Adipocyte (in vitro differentiated cells): ENCODE data around the gene IL1RAPL1.

Experiments used
- DNase-seq: peaks from one replicate; pipeline ENCODE4 v3.0.0-alpha.2; 2015; ENCODE audit warnings: low read depth
- H3K27me3 ChIP-seq: replicated peaks from 2 replicates; pipeline ENCODE4 v1.7.0; 2013; ENCODE audit warnings: mild to moderate bottlenecking, low read length, moderate library complexity; ENCODE audit not compliant: control insufficient read depth, insufficient read depth
- H3K36me3 ChIP-seq: 2 replicates; pipeline ENCODE4 v1.7.0; 2013; ENCODE audit warnings: low read length, mild to moderate bottlenecking, moderate library complexity; ENCODE audit not compliant: control insufficient read depth, insufficient read depth, severe bottlenecking
- H3K4me1 ChIP-seq: 2 replicates; pipeline ENCODE4 v1.7.0; 2013; ENCODE audit warnings: mild to moderate bottlenecking, low read length, moderate library complexity; ENCODE audit not compliant: control insufficient read depth, insufficient read depth
- H3K4me3 ChIP-seq: 2 replicates; pipeline ENCODE4 v1.7.0; 2013; ENCODE audit warnings: mild to moderate bottlenecking, low read length, moderate library complexity
- H3K9ac ChIP-seq: 2 replicates; pipeline ENCODE4 v1.7.0; 2013; ENCODE audit warnings: mild to moderate bottlenecking, low read length, moderate library complexity
- H3K9me3 ChIP-seq: 2 replicates; pipeline ENCODE4 v1.7.0; 2013; ENCODE audit warnings: mild to moderate bottlenecking, low read length, moderate library complexity; ENCODE audit not compliant: control insufficient read depth

Gene IL1RAPL1

GRCh38 chrX:29890004-29890403, 1302.8 kb downstream of the IL1RAPL1 start:
- no peak overlapping the region for H3K4me3 ChIP-seq
- H3K36me3 ChIP-seq = no peaks in the 10 kb centered on the region
- H3K9me3 ChIP-seq = no peaks in the 10 kb centered on the region
- H3K4me1 ChIP-seq = no peaks in the 10 kb centered on the region
- H3K27me3 ChIP-seq = no peaks in the 10 kb centered on the region
- peak; percentile 3 for DNase-seq
- H3K9ac ChIP-seq = no peak overlapping the region

- no peaks in the 10 kb centered on the region for H3K9me3 ChIP-seq
- no peaks in the 10 kb centered on the region for H3K36me3 ChIP-seq
- H3K27me3 ChIP-seq = no peaks in the 10 kb centered on the region
- H3K4me3 ChIP-seq = no peak overlapping the region
- DNase-seq = no peak
- no peaks in the 10 kb centered on the region for H3K4me1 ChIP-seq
- no peak overlapping the region for H3K9ac ChIP-seq
Observed at GRCh38 chrX:29890646-29891200, 1303.5 kb downstream of the IL1RAPL1 start.

- H3K4me1 ChIP-seq = no peaks in the 10 kb centered on the region
- H3K9me3 ChIP-seq = peaks cover 3% of the 10 kb centered on the region
- H3K4me3 ChIP-seq = no peak overlapping the region
- H3K27me3 ChIP-seq = peaks cover 6% of the 10 kb centered on the region
- no peak for DNase-seq
- no peaks in the 10 kb centered on the region for H3K36me3 ChIP-seq
- H3K9ac ChIP-seq = no peak overlapping the region
Observed at GRCh38 chrX:29902004-29902403, 1314.8 kb downstream of the IL1RAPL1 start.

- DNase-seq = peak; percentile 41
Observed at GRCh38 chrX:29903360-29903759, 1316.1 kb downstream of the IL1RAPL1 start.

GRCh38 chrX:29911673-29912072, 1324.4 kb downstream of the IL1RAPL1 start:
- peak; percentile 11 for DNase-seq
- Histone ChIP-seq H3K36me3 (no peaks in the 10 kb centered on the region), H3K4me1 (no peaks in the 10 kb centered on the region), H3K27me3 (no peaks in the 10 kb centered on the region), H3K4me3 (no peak overlapping the region), H3K9ac (no peak overlapping the region), H3K9me3 (peaks cover 2% of the 10 kb centered on the region)

More at GRCh38 chrX:29903360-29903759, 1316.1 kb downstream of the IL1RAPL1 start:
- H3K9ac ChIP-seq = no peak overlapping the region
- H3K27me3 ChIP-seq = peaks cover 6% of the 10 kb centered on the region
- H3K4me1 ChIP-seq = no peaks in the 10 kb centered on the region
- no peaks in the 10 kb centered on the region for H3K36me3 ChIP-seq
- H3K9me3 ChIP-seq = peaks cover 3% of the 10 kb centered on the region
- H3K4me3 ChIP-seq = no peak overlapping the region

- Histone ChIP-seq H3K9me3 (peaks cover 2% of the 10 kb centered on the region), H3K4me1 (no peaks in the 10 kb centered on the region), H3K27me3 (no peaks in the 10 kb centered on the region), H3K36me3 (no peaks in the 10 kb centered on the region), H3K4me3 (no peak overlapping the region), H3K9ac (no peak overlapping the region)
- no peak for DNase-seq
Observed at GRCh38 chrX:29913647-29914046, 1326.4 kb downstream of the IL1RAPL1 start.

- Histone ChIP-seq H3K9me3 (no peaks in the 10 kb centered on the region), H3K4me3 (no peak overlapping the region), H3K27me3 (no peaks in the 10 kb centered on the region), H3K9ac (no peak overlapping the region), H3K4me1 (no peaks in the 10 kb centered on the region), H3K36me3 (no peaks in the 10 kb centered on the region)
- no peak for DNase-seq
Observed at GRCh38 chrX:29922607-29923006, 1335.4 kb downstream of the IL1RAPL1 start.

GRCh38 chrX:29926056-29926455, 1338.8 kb downstream of the IL1RAPL1 start:
- Histone ChIP-seq H3K4me3 (no peak overlapping the region), H3K4me1 (no peaks in the 10 kb centered on the region), H3K36me3 (no peaks in the 10 kb centered on the region), H3K9ac (no peak overlapping the region), H3K9me3 (no peaks in the 10 kb centered on the region), H3K27me3 (no peaks in the 10 kb centered on the region)
- DNase-seq = no peak

GRCh38 chrX:29926659-29927058, 1339.4 kb downstream of the IL1RAPL1 start:
- H3K9ac ChIP-seq = no peak overlapping the region
- no peaks in the 10 kb centered on the region for H3K36me3 ChIP-seq
- H3K9me3 ChIP-seq = no peaks in the 10 kb centered on the region
- no peak for DNase-seq
- no peaks in the 10 kb centered on the region for H3K4me1 ChIP-seq
- H3K4me3 ChIP-seq = no peak overlapping the region
- H3K27me3 ChIP-seq = no peaks in the 10 kb centered on the region

- no peak overlapping the region for H3K9ac ChIP-seq
- no peaks in the 10 kb centered on the region for H3K27me3 ChIP-seq
- no peaks in the 10 kb centered on the region for H3K4me1 ChIP-seq
- H3K4me3 ChIP-seq = no peak overlapping the region
- H3K9me3 ChIP-seq = no peaks in the 10 kb centered on the region
- no peak for DNase-seq
- H3K36me3 ChIP-seq = no peaks in the 10 kb centered on the region
Observed at GRCh38 chrX:29935455-29935854, 1348.2 kb downstream of the IL1RAPL1 start.

GRCh38 chrX:29940750-29941149, 1353.5 kb downstream of the IL1RAPL1 start:
- Histone ChIP-seq H3K36me3 (no peaks in the 10 kb centered on the region), H3K9me3 (no peaks in the 10 kb centered on the region), H3K4me3 (no peak overlapping the region), H3K4me1 (no peaks in the 10 kb centered on the region), H3K27me3 (peaks cover 3% of the 10 kb centered on the region), H3K9ac (no peak overlapping the region)
- no peak for DNase-seq

- no peak for DNase-seq
- H3K4me1 ChIP-seq = no peaks in the 10 kb centered on the region
- H3K27me3 ChIP-seq = peaks cover 3% of the 10 kb centered on the region
- no peaks in the 10 kb centered on the region for H3K9me3 ChIP-seq
- H3K4me3 ChIP-seq = no peak overlapping the region
- no peaks in the 10 kb centered on the region for H3K36me3 ChIP-seq
- H3K9ac ChIP-seq = no peak overlapping the region
Observed at GRCh38 chrX:29941287-29941686, 1354.0 kb downstream of the IL1RAPL1 start.
